Activated CD4-positive, alpha-beta T cell treated with anti-CD3 and anti-CD28 coated beads for 24 hours (primary cell): Measurements from ENCODE around the gene CSPG4.
"Not testable (repeated sequence)": the region's sequence is repeated elsewhere in the genome, so short reads cannot be mapped to it uniquely, and the experiment has no call there.

Source experiments
- DNase-seq, 2 donors: peaks; one replicate each; pipeline ENCODE4 v3.0.0-alpha.2; 2020; ENCODE audit warnings: low read depth in 2 of 2

CSPG4 gene

DNA sequence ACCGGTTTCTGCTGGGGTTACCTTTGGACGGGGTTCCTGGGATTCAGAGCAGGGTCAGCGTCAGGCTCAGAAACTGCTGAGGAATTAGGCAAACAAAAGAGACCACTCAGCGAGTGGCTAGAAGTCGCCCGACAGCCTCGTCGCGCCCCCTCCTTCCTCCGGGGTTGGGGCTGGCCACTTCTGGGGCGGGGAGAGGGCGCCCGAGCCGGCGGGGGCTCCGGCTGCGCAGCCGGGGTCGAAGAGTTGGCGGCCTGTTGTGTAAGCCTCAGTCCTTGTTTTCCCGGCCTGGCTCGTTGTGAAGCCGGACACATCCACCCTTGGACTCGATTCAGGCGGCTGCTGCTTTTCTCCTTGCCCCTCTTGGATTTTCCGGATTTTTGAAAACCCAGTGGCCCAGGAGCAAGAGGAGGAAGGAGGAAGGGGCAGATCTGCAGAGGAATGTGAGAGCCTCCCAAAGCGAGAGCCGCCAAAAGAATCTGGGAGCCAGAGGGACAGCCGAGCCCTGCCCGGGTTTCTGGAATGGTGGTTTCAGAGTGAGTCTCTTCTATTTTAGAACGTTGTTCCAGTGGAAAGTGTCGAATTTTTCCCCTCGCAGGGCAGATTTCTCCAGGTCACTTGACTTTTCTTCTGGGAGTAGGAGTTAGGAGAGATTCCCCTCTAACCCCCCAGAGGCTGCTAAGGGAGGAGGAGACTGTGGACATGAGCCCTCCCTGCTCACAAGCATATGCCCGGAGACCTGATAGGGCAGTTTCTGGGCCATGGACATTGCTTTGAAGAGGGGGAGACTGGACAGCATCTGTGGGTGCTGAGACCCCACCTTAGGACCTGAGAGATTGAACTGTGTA is 64.3 kb downstream of the CSPG4 start:
- DNase-seq: no peak

- peak in 1 of 2 donors; percentile 54 for DNase-seq
These were observed 65.1 kb downstream of the CSPG4 start, which contains the start of gene SNX33 for GRCh38 chr15:75647370-75648155. TSS of gene SNX33 (plus strand) at chr15:75647912. CDS start at chr15:75649103, 1,191 bp downstream.

GRCh38 chr15:75646944-75647364 is 65.7 kb downstream of the CSPG4 start:
- no peak for DNase-seq

- no peak for DNase-seq
These were observed 66.3 kb downstream of the CSPG4 start for GRCh38 chr15:75646112-75646943.

GRCh38 chr15:75644376-75644775 is 68.3 kb downstream of the CSPG4 start:
- no peak for DNase-seq

- DNase-seq: no peak
These were observed 71.0 kb downstream of the CSPG4 start for GRCh38 chr15:75641603-75642002.

GRCh38 chr15:75641179-75641503 is 71.5 kb downstream of the CSPG4 start:
- no peak for DNase-seq

GRCh38 chr15:75640483-75641178 is 72.0 kb downstream of the CSPG4 start:
- DNase-seq: peak in 1 of 2 donors; percentile 39

DNA sequence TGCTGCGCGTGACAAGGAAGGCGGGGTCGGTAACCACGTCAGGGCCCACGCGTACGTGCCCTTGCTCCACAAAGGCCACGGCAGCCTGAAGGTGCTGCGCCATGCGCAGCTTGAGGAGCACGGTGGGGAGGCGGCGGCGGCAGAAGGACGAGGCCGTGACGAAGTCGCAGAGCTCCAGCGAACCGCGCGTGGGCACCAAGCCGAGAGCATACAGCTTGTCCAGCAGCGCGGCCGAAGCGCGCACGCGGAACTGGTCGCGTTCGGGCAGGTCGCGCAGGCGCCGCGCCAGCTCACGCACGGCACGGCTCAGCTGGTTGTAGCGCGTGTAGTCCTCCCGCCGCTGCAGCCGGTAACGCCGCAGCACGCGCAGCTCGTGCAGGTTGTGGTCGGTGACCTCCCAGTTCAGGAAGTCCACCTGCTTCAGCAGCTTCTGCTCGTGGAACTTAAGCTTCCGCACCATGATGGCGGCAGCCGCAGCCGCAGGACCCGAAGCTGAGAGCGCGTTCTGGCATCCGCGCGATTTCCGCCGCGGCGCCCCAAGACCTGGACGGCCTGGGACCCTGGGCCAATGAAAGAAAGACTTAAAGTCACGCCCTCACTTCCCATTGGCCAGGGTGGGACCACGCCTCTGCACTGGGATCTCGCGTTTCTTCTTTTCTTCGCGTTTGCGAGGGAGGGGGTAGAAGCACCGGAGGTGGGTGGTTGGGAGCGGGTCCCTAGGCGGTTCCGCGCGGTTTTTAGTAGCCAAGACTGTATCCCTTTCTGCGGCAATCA is 72.8 kb downstream of the CSPG4 start, which contains the start of gene IMP3:
Gene IMP3 (minus strand): TSS at position 516 of the 774 bp plus-strand sequence. CDS start 56 bp downstream, at position 460.
- DNase-seq: peak; percentile 86 to 88

GRCh38 chr15:75639191-75639708 is 73.4 kb downstream of the CSPG4 start:
- no peak for DNase-seq

DNA sequence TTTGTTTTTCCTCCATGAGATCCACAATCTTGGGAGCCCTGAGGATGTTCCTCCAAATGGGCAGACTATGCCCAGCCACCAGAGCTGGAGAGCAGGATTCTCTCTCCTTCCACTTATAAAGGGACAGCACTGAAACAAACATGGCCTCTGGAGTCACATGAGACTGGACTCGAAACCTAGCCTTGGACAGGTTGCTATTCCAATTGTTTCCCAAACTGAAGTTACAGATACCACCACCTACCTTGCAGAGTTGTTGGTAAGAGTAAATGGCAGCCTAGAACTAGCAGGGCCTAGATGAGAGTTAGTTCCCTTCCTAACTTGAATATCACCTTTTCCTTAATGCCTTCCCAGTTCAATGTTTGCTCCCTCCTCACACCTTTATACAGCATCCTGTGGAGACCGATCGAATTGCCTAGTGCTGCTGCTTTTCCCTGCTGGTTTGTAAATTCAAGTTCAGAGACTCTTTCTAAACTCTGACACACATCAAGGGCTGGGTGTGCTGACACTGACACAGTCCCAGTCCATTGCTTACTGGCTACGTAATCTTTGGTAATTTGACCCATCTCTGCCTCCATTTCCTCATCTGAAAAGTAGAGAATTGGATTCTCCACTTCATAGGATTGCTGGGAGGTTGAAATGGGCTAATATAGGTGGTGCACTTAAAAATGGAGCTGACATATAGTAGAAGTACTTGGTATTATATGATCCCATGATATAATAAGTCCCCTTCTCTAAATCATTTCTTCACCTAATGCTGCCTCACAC is 75.2 kb downstream of the CSPG4 start:
- no peak for DNase-seq

GRCh38 chr15:75636026-75636425 is 76.6 kb downstream of the CSPG4 start:
- no peak for DNase-seq

DNA sequence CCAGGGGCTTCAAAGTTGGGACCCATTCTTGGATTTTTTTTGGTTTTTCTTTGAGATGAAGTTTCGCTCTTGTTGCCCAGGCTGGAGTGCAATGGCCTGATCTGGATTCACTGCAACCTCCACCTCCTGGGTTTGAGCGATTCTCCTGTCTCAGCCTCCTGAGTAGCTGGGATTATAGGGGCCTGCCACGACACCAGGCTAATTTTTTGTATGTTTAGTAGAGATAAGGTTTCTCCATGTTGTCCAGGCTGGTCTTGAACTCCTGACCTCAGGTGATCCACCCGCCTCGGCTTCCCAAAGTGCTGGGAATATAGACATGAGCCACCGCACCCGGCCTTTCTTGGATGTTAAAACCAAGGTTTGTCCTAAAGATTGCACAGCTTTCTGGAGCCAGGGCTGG is 78.7 kb downstream of the CSPG4 start:
- not testable (repeated sequence) for DNase-seq

DNA sequence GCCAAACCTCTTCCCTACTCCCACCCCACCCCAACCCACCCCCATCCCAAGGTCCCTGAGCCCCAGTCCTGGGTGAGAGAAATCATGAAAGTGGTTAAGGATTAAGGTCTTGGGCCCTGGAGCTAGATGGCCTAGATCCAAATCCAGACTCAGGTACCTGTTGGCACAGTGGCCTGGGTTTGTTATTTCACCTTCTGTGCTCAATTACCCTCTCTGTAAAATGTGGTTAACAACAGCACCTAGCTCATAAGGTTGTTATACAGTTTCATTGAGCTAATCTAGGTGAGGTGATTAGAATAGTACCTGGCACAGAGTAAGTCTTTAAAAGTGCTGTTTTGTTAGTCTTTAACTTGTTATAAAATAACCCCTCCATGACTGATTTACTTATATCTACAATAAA is 80.7 kb downstream of the CSPG4 start:
- no peak for DNase-seq

GRCh38 chr15:75625542-75626347 is 86.9 kb downstream of the CSPG4 start, which contains the start of gene SNUPN:
TSS of gene SNUPN (minus strand) at chr15:75625725. CDS start at chr15:75621051, 4,674 bp downstream.
- DNase-seq: peak; percentile 90
